Esophagus squamous epithelium (tissue), 4 donors: ENCODE measurements around the gene TFAP2C.

Experiments used
- CTCF ChIP-seq, 6 experiments: fragments of 450-650 bp in 4 of 6; fragments of 200-600 bp in 2 of 6; sonication (generic) in 2 of 6; IDR thresholded peaks; one replicate each; pipeline ENCODE4 v1.5.1; 2016 to 2019; ENCODE audit warnings: antibody characterized with exemption in 6 of 6, mild to moderate bottlenecking in 4 of 6, moderate library complexity in 4 of 6
- POLR2A ChIP-seq, 4 donors: fragments of 450-650 bp; IDR thresholded peaks; one replicate each; pipeline ENCODE4 v1.6.1; 2017; ENCODE audit warnings: antibody characterized with exemption in 4 of 4, mild to moderate bottlenecking in 4 of 4, moderate library complexity in 3 of 4

- TF ChIP-seq CTCF (IDR thresholded peaks at IDR 0.05) = no peak
- TF ChIP-seq POLR2A (IDR thresholded peaks at IDR 0.05) = no peak
Observed at GRCh38 chr20:56653211-56653610, 24.1 kb downstream of the TFAP2C start.
